H1 (cell line): ENCODE measurements around the gene IL17RE. TPM values are rescaled to one million over a fixed set of nuclear protein-coding genes. Genes with fewer than 3 reads are reported as not detected.
"Not testable (repeated sequence)": the region's sequence is repeated elsewhere in the genome, so short reads cannot be mapped to it uniquely, and the experiment has no call there.

Experiments
- CTCF ChIA-PET: fragments of 300-600 bp; sonication (Branson Sonifier 250); formaldehyde crosslinking; loops from one replicate; lab custom pipeline; 2021; ENCODE audit not compliant: partially characterized antibody; lab: Charles Lee
- POLR2A ChIA-PET: fragments of 300-600 bp; sonication (Branson Sonifier 250); formaldehyde crosslinking; loops from one replicate; lab custom pipeline; 2021; ENCODE audit warnings: inconsistent platforms; ENCODE audit not compliant: partially characterized antibody; lab: Charles Lee
- DNase-seq, 2 experiments: peaks; one replicate each; pipeline versions ENCODE4 v3.0.0 to v3.0.0-alpha.2; 2010 to 2022; ENCODE audit warnings: low spot score in 2 of 2, low read depth in 1 of 2, mixed read lengths in 1 of 2
- FAIRE-seq: peaks from 2 replicates; lab custom pipeline; 2011; peaks lifted over from hg19 to GRCh38; lab: Jason Lieb, UNC
- H2AFZ ChIP-seq: 2 replicates; pipeline ENCODE4 v1.8.1; 2012; ENCODE audit warnings: low read length, inconsistent platforms
- H2AK5ac ChIP-seq: 2 replicates; pipeline ENCODE4 v1.6.1; 2013; ENCODE audit warnings: low read depth, low read length
- H2BK120ac ChIP-seq: replicated peaks from 2 replicates; pipeline ENCODE3; 2013; ENCODE audit warnings: low read depth, low read length, inconsistent platforms
- H2BK12ac ChIP-seq: 2 replicates; pipeline ENCODE4 v1.6.1; 2013; ENCODE audit warnings: low read depth, low read length
- H2BK15ac ChIP-seq: 2 replicates; pipeline ENCODE4 v1.6.1; 2013; ENCODE audit warnings: low read length
- H2BK20ac ChIP-seq: 2 replicates; pipeline ENCODE4 v1.6.1; 2013; ENCODE audit warnings: low read length
- H2BK5ac ChIP-seq: 2 replicates; pipeline ENCODE4 v1.6.1; 2013; ENCODE audit warnings: low read depth, low read length
- H3K14ac ChIP-seq: 2 replicates; pipeline ENCODE4 v1.6.1; 2013; ENCODE audit warnings: inconsistent platforms; ENCODE audit not compliant: insufficient read length
- H3K18ac ChIP-seq: 2 replicates; pipeline ENCODE4 v1.6.1; 2013; ENCODE audit warnings: low read length; ENCODE audit errors: extremely low read depth
- H3K23ac ChIP-seq: 2 replicates; pipeline ENCODE4 v1.6.1; 2013; ENCODE audit warnings: inconsistent platforms; ENCODE audit not compliant: insufficient read length
- H3K23me2 ChIP-seq: 2 replicates; pipeline ENCODE4 v1.6.1; 2013; ENCODE audit warnings: low read depth, low read length
- H3K27ac ChIP-seq: 2 replicates; pipeline ENCODE4 v1.6.1; 2011; ENCODE audit warnings: low read depth, low read length, inconsistent platforms
- H3K27me3 ChIP-seq, 4 experiments: replicated peaks in 1 of 4; 1 replicate in 1 of 4; 2 replicates in 3 of 4; pipeline versions ENCODE4 v1.6.1 to v1.8.1; 2011 to 2013; ENCODE audit warnings: low read length in 3 of 4, mild to moderate bottlenecking in 3 of 4, inconsistent platforms in 2 of 4, mixed read lengths in 2 of 4, moderate library complexity in 1 of 4; ENCODE audit not compliant: control insufficient read depth in 3 of 4, insufficient read depth in 3 of 4; ENCODE audit errors: extremely low read depth in 1 of 4
- H3K36me3 ChIP-seq, 4 experiments: 2 replicates each; pipeline versions ENCODE4 v1.6.1 to v1.8.1; 2011 to 2013; ENCODE audit warnings: mild to moderate bottlenecking in 4 of 4, low read length in 3 of 4, moderate library complexity in 2 of 4, control low read depth in 1 of 4, inconsistent platforms in 1 of 4; ENCODE audit not compliant: insufficient read depth in 4 of 4, control insufficient read depth in 2 of 4
- H3K4ac ChIP-seq: replicated peaks from 2 replicates; pipeline ENCODE3; 2013; ENCODE audit warnings: low read length, low read depth, mixed read lengths, inconsistent platforms; ENCODE audit not compliant: insufficient read length
- H3K4me1 ChIP-seq, 4 experiments: replicated peaks in 1 of 4; 1 replicate in 1 of 4; 2 replicates in 3 of 4; pipeline versions ENCODE4 v1.6.1 to v1.8.1; 2011 to 2013; ENCODE audit warnings: low read length in 3 of 4, inconsistent platforms in 2 of 4, mixed read lengths in 1 of 4; ENCODE audit not compliant: insufficient read depth in 4 of 4, control insufficient read depth in 3 of 4
- H3K4me2 ChIP-seq, 2 experiments: 2 replicates each; pipeline versions ENCODE4 v1.6.1 to v1.8.1; 2011 to 2013; ENCODE audit warnings: low read depth in 2 of 2, low read length in 2 of 2, control low read depth in 1 of 2, inconsistent platforms in 1 of 2, mild to moderate bottlenecking in 1 of 2; ENCODE audit not compliant: insufficient read depth in 1 of 2
- H3K4me3 ChIP-seq, 4 experiments: fragments of 200-600, 300-600 bp in 1 of 4; sonication (generic), shearing (Covaris generic), sonication (Bioruptor Twin) in 1 of 4; 2 replicates each; pipeline versions ENCODE4 v1.5.1 to v1.8.1; 2011 to 2016; ENCODE audit warnings: low read length in 4 of 4, low read depth in 3 of 4, control low read depth in 2 of 4, inconsistent platforms in 2 of 4, mild to moderate bottlenecking in 2 of 4, mixed read lengths in 1 of 4, moderate library complexity in 1 of 4; ENCODE audit not compliant: insufficient read depth in 2 of 4; ENCODE audit errors: extremely low read depth in 1 of 4
- H3K56ac ChIP-seq: replicated peaks from 2 replicates; pipeline ENCODE3; 2013; ENCODE audit warnings: low read depth, mild to moderate bottlenecking, mixed read lengths, low read length, inconsistent platforms; ENCODE audit not compliant: insufficient read length
- H3K79me1 ChIP-seq: 2 replicates; pipeline ENCODE4 v1.6.1; 2013; ENCODE audit warnings: low read depth, low read length, control low read depth
- H3K79me2 ChIP-seq, 2 experiments: 2 replicates each; pipeline versions ENCODE4 v1.6.1 to v1.8.1; 2012 to 2013; ENCODE audit warnings: low read length in 2 of 2, mild to moderate bottlenecking in 2 of 2, inconsistent platforms in 1 of 2; ENCODE audit not compliant: insufficient read depth in 2 of 2, control insufficient read depth in 1 of 2
- H3K9ac ChIP-seq, 4 experiments: replicated peaks in 1 of 4; 1 replicate in 1 of 4; 2 replicates in 3 of 4; pipeline versions ENCODE4 v1.6.1 to v1.8.1; 2011 to 2013; ENCODE audit warnings: low read depth in 3 of 4, low read length in 3 of 4, control low read depth in 2 of 4, mild to moderate bottlenecking in 2 of 4, moderate library complexity in 2 of 4, inconsistent platforms in 1 of 4; ENCODE audit errors: extremely low read depth in 1 of 4
- H3K9me3 ChIP-seq, 2 experiments: 2 replicates each; pipeline versions ENCODE4 v1.6.1 to v1.8.1; 2012 to 2013; ENCODE audit warnings: mild to moderate bottlenecking in 2 of 2, moderate library complexity in 2 of 2, control low read depth in 1 of 2, inconsistent platforms in 1 of 2, low read depth in 1 of 2, low read length in 1 of 2, mixed read lengths in 1 of 2; ENCODE audit not compliant: insufficient read depth in 2 of 2
- H4K20me1 ChIP-seq, 2 experiments: replicated peaks in 1 of 2; 2 replicates each; pipeline versions ENCODE3 to v1.8.1; 2011 to 2013; ENCODE audit warnings: inconsistent platforms in 2 of 2, low read length in 2 of 2, mild to moderate bottlenecking in 1 of 2; ENCODE audit not compliant: insufficient read depth in 2 of 2, control insufficient read depth in 1 of 2
- H4K5ac ChIP-seq: 2 replicates; pipeline ENCODE4 v1.6.1; 2013; ENCODE audit warnings: low read length, low read depth, mixed read lengths, inconsistent platforms; ENCODE audit not compliant: insufficient read length
- H4K8ac ChIP-seq: 2 replicates; pipeline ENCODE4 v1.8.0; 2013; ENCODE audit warnings: mild to moderate bottlenecking, moderate library complexity, low read length, inconsistent platforms; ENCODE audit not compliant: insufficient read depth; ENCODE audit errors: extremely low read depth
- H4K91ac ChIP-seq: replicated peaks from 2 replicates; pipeline ENCODE3; 2013; ENCODE audit warnings: low read length, mixed read lengths, inconsistent platforms; ENCODE audit not compliant: insufficient read length
- WGBS, 2 experiments: shearing (Covaris generic) in 1 of 2; methylation state at CpG; one replicate each; pipeline versions ENCODE4 v1.1.6 to v1.1.7; 2013 to 2015; ENCODE audit warnings: low lambda C conversion rate in 2 of 2, mixed read lengths in 2 of 2, inconsistent platforms in 1 of 2, low coverage in 1 of 2, missing lambda C conversion rate in 1 of 2; ENCODE audit not compliant: insufficient replicate concordance in 2 of 2, insufficient coverage in 1 of 2, insufficient read length in 1 of 2; ENCODE audit errors: extremely low coverage in 1 of 2, missing lambda C conversion rate in 1 of 2; 5-methylcytosine and 5-hydroxymethylcytosine counted together
- polyA plus RNA-seq, 7 experiments: library from polyadenylated mRNA; depleted of rRNA in 3 of 7; stranded (reverse) in 5 of 7; unstranded in 2 of 7; fragments of >200 nt in 5 of 7; fragments of 200-250 nt in 2 of 7; gene quantifications; 1 replicate in 5 of 7; 2 replicates in 1 of 7; 4 replicates in 1 of 7; pipeline versions ENCODE4 v1.2.1 to v1.2.3, GENCODE V29; 2011 to 2013; ENCODE audit warnings: missing spikeins in 2 of 7, mixed read lengths in 2 of 7
- total RNA-seq: library from RNA; stranded (reverse); fragmentation: NEBNext Ultra II Directional; extraction: Animal tissue kit (Norgen Biotek cat#: 25700); gene quantifications from 2 replicates; pipeline ENCODE4 v1.2.1, GENCODE V29; 2021

Gene IL17RE
- total and polyA plus RNA-seq, 2 of the 8 experiments (the other 6 are each of a cell fraction or from before 2014, with no cell fraction given), result 3.4 to 4.9 TPM

DNA sequence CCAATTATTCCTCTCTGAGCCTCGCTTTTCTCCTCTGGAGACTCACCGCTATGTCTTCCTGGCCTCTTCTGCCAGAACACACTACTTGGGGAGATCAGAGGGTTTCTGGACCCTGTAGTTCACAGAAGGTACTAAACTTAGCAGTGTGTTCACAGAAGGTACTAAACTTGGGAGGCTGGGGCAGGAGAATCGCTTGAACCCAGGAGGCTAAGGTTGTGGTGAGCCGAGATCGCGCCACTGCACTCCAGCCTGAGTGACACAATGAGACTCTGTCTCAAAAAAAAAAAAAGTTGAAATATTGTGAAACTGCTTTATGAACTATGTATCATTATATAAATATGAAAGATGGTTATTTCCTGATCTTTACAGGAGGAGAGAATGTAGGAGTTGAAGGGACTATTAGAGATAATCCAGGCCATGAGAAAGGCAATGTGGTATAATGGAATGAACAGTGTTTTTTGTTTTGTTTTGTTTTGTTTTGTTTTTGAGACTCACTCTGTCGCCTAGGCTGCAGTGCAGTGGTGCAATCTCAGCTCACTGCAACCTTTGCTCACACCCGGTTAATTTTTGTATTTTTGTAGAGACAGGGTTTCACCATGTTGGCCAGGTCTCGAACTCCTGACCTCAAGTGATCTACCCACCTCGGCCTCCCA lies 5.8 kb upstream of the IL17RE start:
- not testable (repeated sequence) for H4K5ac ChIP-seq, H4K8ac ChIP-seq
- WGBS, 2 experiments, result 95% methylated on average over 10 of the region's 10 CpGs; no CpG with 5 or more reads in 1 of the 2 experiments

More for the DNA sequence above, 5.8 kb upstream of the IL17RE start:
- not testable (repeated sequence) for DNase-seq, H3K56ac ChIP-seq, H3K23me2 ChIP-seq, H3K9me3 ChIP-seq, H2BK120ac ChIP-seq, H2BK15ac ChIP-seq, H3K4me2 ChIP-seq, H3K4ac ChIP-seq, H3K27ac ChIP-seq, H2BK12ac ChIP-seq, H2BK5ac ChIP-seq, H3K79me1 ChIP-seq, H3K4me3 ChIP-seq, H2BK20ac ChIP-seq, H3K14ac ChIP-seq, H3K23ac ChIP-seq, H2AK5ac ChIP-seq, H4K91ac ChIP-seq, H3K4me1 ChIP-seq, H4K20me1 ChIP-seq, H3K18ac ChIP-seq, FAIRE-seq, H2AFZ ChIP-seq, H3K9ac ChIP-seq, H3K79me2 ChIP-seq, H3K27me3 ChIP-seq
- POLR2A ChIA-PET, result interaction anchor here (1.4 to 1.5 kb wide), 2 partner anchors 24 to 50 kb away, joined by 5 to 6 read pairs; no protein-coding TSS in a partner anchor
- peaks cover 8 to 16% (median 13%) of the 10 kb centered on the region in 4 experiments; a peak in 7 of 8 replicates for H3K36me3 ChIP-seq
- CTCF ChIA-PET, result interaction anchor here (1.0 to 1.1 kb wide), 2 partner anchors 32 to 77 kb away, joined by 3 read pairs; no protein-coding TSS in a partner anchor
